Midbrain (tissue), 1 donor: Measurements from ENCODE around the gene SPDYE16.
"Not testable (repeated sequence)": the region's sequence is repeated elsewhere in the genome, so short reads cannot be mapped to it uniquely, and the experiment has no call there.

ENCODE experiments used
- DNase-seq: peaks from one replicate; lab custom pipeline; 2025; lab: John Stamatoyannopoulos, UW

Gene SPDYE16

DNA sequence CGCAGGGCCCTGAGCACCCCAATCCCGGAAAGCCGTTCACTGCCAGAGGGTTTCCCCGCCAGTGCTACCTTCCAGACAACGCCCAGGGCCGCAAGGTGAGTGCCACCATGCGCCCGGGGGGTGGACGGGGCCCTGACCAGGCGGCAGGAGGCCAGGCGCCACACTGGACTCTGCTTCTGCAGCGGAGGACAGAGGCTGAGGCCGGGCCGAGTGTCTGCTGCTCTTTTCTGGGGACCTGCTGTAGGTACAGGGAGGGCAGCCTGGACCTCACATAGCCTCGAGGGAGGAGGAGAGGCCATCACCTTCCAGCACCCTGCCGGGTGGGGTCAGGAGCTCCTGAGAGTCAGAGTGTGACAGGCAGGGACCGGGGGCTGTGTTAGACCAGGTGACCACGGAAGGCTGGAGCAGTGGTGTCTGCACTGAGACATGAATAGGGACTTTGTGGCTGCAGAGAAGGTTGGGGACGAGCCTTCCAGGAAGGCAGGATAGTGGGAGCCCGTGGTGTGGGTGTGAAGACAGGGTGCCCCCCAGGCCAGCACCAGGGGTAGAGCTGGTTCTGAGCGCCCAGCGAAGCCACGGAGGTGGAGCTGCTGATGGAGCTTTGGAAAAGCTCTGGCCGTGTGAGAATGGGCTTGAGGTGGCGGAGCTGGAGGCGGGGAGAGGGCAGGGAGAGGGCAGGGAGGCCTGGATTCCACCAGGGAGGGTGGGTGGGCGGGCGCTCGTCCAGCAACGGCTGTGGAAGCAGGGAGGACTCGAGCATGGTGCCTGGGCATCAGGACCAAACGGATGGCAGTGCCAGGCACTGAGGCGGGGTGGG is 38.5 kb downstream of the SPDYE16 start:
- not testable (repeated sequence) for DNase-seq

DNA sequence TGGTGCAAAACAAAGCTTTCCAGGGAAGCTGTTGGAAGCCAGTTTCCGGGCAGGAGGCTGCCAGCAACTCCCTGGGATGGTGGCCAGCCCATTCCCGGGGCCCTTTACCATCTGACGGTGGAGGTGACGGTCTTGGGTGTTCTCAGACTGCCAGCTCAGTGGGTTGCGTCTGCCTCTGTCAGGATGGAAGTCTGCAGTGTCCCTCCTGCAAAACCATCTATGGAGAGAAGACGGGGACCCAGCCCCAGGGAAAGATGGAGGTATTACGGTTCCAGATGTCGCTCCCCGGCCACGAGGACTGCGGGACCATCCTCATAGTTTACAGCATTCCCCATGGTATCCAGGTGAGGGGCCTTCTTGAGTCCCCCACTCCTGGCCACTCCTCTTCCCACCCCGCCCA is 39.9 kb downstream of the SPDYE16 start:
- not testable (repeated sequence) for DNase-seq

DNA sequence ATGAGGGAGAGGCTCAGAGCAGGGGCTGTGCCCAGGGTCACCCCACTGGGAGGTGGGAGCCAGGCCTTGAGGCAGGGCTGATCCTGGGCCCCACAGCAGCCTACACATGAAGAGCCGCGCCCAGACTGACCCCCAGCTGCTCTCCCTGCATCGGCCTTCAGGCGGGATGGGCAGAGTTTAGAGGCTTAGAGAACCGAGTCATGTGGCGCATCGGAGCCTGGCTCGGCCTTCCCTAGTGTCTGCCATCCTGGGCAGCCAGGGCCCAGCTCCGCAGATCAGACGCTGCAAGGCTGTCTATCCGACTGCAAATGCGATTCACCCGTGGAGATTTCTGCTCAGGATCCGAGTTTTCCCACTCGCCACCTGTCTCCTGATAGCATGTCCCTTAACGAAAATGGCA is 40.3 kb downstream of the SPDYE16 start:
- DNase-seq: not testable (repeated sequence)

DNA sequence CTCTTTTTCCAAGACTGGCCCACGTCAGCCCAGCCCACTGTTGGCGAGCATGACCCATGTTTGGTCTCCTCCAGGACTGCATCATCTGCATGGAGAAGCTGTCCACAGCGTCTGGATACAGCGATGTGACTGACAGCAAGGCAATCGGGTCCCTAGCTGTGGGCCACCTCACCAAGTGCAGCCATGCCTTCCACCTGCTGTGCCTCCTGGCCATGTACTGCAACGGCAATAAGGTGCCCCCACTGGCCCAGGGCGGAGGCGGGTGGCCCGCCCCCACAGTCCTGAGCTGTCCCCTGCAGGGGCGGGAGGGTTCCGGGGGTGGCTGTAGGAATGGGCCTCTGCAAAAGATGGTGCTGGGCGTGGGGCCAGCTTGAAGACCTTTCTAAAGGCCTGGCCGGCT is 40.9 kb downstream of the SPDYE16 start:
- not testable (repeated sequence) for DNase-seq

DNA sequence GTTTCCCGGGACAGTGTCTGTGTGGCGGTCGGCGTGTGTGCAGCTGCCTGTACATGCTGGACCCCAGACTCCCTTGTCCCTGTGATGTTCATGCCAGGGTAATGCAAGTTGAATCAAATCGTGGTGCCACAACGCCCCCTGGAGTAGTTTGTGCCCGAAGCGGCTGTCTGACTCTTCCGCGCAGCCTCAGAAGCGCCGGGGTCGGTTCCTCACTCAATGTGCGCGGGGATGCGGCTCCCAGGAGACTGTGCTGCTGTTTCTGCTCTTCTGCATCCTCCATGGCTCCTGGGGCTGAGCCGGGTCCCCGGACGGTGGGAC is 43.2 kb downstream of the SPDYE16 start:
- DNase-seq: not testable (repeated sequence)

DNA sequence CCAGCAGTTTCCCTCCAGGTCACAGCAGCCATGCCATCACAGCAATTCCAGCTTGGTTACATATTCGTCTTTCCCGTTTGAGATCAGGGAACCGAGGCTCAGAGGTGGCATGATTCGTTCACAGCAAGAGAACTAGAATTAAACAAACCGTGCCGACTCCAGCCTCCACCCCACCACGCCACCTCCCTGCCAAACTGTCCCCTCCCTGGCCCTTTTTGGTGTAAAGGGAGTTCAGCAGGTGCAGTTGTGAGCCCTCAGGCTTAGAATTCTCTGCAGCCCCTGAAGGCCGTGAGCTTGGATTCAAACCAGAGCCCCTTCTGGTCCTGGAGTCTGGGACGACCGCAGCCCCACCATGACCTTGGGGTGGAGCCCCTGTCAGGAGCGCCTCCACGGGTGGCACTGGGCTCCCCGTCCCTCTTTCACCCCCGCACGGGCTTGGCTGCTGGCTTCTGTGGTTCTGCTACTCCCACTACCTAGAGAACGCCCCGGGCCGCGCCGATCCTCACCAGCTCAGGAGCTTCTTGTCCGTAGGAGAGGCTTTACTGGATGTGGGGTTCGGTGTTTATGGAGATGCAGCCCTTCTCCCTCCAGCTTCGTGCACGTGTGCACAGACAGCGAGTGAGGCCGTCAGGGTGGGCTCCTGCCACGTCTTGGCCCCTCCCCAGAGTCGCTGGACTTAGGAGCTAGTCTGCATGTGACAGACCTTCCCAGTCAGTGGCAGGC is 43.7 kb downstream of the SPDYE16 start:
- DNase-seq: not testable (repeated sequence)

DNA sequence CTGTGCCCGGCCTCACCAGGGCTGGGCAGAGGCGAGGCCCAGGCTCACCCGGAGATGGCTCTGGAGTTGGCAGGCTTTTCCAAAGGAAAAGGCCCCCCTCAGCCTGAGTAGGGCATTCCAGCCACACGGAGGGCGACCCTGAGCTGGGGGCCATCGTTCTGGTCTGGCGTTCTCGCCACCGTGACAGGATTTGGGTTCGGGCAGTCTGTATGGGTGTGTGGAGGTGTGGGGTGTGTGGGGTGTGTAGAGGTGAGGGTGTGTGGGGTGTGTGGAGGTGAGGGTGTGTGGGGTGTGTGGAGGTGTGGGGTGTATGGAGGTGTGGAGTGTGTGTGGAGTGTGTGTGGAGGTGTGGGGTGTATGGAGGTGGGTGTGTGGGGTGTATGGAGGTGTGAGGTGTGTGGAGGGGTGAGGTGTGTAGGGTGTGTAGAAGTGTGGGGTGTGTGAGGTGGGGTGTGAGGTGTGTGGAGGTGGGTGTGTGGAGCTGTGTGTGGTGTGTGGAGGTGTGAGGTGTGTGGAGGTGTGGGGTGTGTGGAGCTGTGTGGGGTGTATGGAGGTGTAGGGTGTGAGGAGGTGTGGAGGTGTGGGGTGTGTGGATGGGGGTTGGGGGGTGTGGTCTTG is 44.4 kb downstream of the SPDYE16 start:
- DNase-seq: not testable (repeated sequence)

DNA sequence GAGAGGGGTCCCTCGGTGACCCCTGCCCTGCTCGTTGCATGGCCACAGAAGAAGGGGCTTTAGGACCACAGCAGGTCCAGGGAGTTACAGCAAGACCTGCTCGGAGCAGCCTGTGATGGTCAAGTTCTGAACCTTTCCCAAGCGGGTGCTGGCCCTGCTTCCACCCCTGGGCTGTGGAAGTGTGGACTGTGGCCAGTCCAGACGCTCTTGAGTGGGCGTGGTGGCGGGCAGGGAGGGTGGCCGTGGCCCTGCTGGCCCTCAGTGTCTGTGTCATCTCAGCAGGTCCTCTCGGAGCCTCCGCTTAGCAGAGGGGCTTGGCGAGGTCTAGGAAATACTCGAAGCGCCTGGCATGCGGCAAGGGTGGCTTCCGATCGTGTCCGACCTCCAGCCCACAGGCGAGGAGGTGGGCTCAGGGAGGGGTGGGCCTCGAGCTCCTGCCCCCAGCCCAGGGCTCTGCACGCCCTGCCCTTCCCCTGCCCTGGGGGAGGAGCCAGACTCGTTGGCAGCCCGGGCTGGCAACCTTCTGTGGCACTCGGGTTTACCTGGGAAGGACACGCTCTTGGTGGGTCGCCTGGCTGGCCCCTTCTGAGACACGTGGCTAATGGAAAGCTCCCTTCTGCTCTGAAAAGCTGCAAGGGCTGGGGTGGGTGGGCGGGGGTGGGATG is 45.0 kb downstream of the SPDYE16 start:
- not testable (repeated sequence) for DNase-seq

DNA sequence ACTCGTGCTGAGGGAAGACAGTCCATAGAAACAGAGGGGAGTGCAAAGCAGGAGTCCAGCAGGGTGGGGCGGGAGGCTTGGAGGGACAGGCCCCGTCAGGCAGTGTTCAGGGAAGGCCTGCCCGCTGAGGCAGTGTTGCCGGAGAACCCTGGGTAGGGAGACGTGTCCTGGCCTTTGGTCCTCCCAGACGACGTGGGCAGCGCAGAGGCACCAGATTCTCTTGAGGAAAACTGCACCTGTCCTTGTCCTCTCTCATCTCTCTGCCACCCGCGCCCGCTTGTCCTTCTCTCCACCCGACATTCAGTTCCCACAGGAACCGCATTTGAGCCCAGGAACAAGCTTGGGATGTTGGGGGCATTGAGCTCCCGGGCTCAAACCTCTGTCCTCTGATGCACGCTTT is 47.4 kb downstream of the SPDYE16 start:
- DNase-seq: not testable (repeated sequence)

DNA sequence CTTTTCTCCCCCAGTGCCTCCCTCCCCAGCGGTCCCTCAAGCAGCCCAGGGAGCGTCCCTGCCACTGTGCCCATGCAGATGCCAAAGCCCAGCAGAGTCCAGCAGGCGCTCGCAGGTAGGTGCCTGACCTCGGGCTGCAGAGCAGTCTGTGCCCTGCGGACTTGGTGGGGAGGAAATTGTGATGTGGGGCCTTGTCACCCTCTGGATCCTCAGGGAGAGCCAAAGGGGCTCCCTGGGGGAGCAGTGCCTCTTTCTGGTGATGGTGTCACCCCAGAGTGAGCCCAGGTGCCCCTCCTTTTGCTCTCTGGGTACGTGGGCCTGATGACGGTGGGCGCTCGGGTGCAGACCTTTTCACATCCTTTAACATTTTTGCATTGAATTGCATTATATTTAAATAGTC is 51.0 kb downstream of the SPDYE16 start:
- not testable (repeated sequence) for DNase-seq

DNA sequence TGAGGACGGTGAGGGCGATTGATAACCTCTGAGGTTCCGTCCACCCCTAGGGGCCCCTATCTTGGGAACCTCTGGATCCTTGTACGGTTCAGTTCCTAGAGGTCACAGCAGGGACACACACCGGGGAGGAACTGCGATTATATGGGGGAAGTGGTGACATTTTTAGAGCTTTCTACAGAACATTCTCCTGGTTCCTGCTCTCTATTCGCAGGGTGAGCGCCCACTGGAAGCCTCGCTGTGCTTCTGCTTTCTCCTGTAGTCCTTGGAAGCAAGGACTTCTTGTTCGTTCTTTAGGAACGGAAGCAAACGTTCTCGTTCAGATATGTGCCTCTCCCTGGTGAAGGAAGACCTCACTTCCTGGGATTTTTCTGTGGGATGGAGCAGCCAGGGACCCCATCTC is 55.1 kb downstream of the SPDYE16 start:
- DNase-seq: not testable (repeated sequence)

DNA sequence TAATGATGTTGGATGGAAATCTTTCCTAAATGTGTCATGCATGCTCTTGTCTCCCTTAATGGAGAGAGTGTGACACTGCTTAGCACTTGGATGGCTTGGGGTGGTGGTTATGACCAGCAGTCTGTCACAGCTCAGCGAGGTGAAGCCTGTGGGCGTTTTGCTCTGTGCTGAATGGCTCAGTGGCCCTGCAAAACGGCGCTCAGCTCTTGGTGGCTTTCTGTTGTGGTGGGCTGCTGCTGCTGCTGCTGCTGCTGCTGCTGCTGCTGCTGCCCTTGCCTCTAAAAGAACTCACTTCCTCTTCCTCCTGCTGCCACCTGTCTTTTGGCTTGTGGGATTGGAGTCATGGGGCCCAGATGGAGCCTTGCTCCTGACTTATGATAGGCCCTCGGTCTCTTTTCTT is 56.5 kb downstream of the SPDYE16 start:
- DNase-seq: not testable (repeated sequence)

DNA sequence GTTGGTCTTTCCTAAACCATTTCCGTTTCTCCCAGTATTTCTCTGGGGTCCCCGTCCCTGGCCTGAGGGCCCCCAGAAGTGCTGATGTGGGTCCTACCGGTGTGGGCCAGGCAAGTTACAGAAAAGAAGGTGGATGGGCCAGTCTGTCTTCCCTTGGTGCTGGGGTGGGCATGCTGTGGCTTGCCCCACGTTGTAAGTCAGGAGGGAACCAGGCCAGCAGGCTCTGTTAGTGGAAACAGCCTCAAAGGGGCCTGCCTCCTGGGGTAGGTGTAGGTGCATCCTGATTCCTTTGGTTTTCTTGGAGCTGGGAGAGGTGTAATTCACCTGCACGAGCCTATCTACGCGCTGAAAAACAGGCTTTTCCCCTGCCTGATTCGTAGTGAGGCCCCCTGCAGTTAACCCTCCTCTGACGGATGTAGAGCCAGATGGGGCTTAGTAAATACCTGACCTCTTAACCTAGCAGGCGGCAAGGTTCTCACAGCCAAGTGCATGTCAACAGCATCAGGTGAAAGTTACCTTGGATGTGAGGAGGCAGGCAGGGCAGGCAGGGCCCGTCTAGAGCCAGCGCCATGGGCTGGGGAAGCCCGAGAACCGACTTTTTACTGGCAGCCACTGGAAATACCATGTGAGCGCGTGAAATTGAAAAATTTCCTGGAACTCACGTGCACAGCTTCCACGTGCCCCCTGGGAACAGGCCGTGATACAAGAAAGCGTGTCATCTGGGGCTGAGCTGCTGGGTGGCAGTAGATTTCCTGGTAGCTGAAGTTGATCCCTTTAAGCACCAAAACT is 57.1 kb downstream of the SPDYE16 start:
- DNase-seq: not testable (repeated sequence)

DNA sequence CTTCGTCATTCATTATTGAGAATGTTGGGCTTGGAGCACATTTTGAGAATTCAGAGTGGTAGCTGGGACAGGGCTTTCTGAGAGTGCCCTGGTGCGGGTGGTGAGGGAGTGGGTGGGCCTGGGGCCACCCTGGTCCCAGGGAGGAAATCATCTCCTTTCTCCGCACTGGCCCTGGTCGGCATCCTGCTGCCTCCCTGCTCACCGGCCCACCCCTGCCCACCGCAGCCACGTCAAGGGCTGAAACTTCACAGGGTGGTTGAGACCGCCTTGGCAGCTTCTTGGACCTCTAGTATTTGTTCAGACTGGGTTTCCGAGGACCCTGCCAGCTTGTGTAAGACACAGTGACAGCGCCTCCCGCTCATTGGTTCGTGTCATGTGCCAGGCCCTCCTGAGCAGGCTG is 58.6 kb downstream of the SPDYE16 start:
- DNase-seq: not testable (repeated sequence)

DNA sequence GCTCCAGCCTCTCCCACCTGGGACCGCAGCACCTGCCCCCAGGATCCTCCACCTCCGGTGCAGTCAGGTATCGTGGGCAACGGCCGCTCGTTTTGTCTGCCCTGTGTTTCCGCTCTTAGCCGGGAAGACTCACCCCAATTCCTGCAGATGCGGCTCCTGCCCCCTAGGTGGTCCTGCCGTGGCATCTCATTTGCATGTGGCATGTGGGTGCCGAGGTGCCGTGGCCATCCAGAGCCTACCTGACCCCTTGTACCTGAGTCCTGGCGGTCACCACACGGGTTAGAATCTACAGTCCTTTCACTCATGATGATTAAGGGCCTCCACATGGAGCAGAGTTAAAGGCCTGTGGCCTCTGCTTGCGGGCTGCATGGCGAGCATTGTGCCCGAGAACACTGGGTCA is 60.0 kb downstream of the SPDYE16 start:
- DNase-seq: not testable (repeated sequence)

DNA sequence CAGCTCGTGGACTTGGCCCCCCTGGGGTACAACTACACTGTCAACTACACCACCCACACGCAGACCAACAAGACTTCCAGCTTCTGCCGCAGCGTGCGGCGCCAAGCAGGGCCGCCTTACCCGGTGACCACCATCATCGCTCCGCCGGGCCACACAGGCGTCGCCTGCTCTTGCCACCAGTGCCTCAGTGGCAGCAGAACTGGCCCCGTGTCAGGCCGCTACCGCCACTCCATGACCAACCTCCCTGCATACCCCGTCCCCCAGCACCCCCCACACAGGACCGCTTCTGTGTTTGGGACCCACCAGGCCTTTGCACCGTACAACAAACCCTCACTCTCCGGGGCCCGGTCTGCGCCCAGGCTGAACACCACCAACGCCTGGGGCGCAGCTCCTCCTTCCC is 60.4 kb downstream of the SPDYE16 start:
- not testable (repeated sequence) for DNase-seq
